DND-41 (cell line): Measurements from ENCODE around the gene CYP4B1.
"Not testable (repeated sequence)": the region's sequence is repeated elsewhere in the genome, so short reads cannot be mapped to it uniquely, and the experiment has no call there.

Experiments used
- EZH2 ChIP-seq: IDR thresholded peaks from 3 replicates; pipeline ENCODE4 v1.6.1; 2012; ENCODE audit warnings: borderline replicate concordance, low read depth, mild to moderate bottlenecking, moderate library complexity, low read length, inconsistent platforms; ENCODE audit not compliant: severe bottlenecking
- TF ChIP-seq, protein P1 (sequence below): IDR thresholded peaks from 2 replicates; pipeline ENCODE4 v1.5.1; 2012; ENCODE audit warnings: borderline replicate concordance, low read length, moderate library complexity, mild to moderate bottlenecking; ENCODE audit not compliant: poor library complexity, severe bottlenecking; ENCODE audit errors: extremely low read depth

DNA sequence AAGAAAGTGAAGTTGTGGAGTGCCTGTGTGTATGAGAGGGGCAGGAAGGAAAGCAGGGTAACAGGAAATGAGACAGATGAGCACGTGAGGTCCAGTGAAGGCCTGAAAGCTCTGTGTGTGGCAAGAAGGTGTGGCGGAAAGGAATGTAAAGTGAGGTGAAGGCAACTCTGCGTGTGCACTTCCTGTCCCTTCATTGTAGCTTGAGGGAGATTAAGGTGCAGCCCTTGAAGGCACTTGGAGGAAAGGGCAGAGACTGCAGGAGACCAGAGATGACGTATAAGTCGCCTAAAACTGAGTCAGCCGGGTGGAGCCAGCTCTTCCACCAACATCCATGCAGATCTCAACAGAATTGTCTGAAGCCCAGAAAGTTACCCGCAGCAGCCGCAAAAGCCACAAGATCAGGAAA is 58.8 kb downstream of the CYP4B1 start:
- TF ChIP-seq, protein P1, sequence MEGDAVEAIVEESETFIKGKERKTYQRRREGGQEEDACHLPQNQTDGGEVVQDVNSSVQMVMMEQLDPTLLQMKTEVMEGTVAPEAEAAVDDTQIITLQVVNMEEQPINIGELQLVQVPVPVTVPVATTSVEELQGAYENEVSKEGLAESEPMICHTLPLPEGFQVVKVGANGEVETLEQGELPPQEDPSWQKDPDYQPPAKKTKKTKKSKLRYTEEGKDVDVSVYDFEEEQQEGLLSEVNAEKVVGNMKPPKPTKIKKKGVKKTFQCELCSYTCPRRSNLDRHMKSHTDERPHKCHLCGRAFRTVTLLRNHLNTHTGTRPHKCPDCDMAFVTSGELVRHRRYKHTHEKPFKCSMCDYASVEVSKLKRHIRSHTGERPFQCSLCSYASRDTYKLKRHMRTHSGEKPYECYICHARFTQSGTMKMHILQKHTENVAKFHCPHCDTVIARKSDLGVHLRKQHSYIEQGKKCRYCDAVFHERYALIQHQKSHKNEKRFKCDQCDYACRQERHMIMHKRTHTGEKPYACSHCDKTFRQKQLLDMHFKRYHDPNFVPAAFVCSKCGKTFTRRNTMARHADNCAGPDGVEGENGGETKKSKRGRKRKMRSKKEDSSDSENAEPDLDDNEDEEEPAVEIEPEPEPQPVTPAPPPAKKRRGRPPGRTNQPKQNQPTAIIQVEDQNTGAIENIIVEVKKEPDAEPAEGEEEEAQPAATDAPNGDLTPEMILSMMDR = not testable (repeated sequence)
- not testable (repeated sequence) for TF ChIP-seq EZH2
